Tibial nerve (tissue), 4 donors: ENCODE data around the gene COA4.

ENCODE experiments used
- CTCF ChIP-seq, 5 experiments: fragments of 200-600 bp in 3 of 5; fragments of 450-650 bp in 2 of 5; sonication (generic) in 3 of 5; IDR thresholded peaks; one replicate each; pipeline ENCODE4 v1.5.1; 2016 to 2019; ENCODE audit warnings: antibody characterized with exemption in 5 of 5, mild to moderate bottlenecking in 3 of 5, moderate library complexity in 2 of 5
- EP300 ChIP-seq, 2 donors: sonication (generic); formaldehyde crosslinking; IDR thresholded peaks; one replicate each; pipeline ENCODE4 v1.6.1; 2017; ENCODE audit warnings: antibody characterized with exemption in 2 of 2, mild to moderate bottlenecking in 1 of 2
- POLR2A ChIP-seq, 2 donors: fragments of 450-650 bp; IDR thresholded peaks; one replicate each; pipeline ENCODE4 v1.6.1; 2017; ENCODE audit warnings: antibody characterized with exemption in 2 of 2, mild to moderate bottlenecking in 2 of 2, moderate library complexity in 2 of 2

- TF ChIP-seq CTCF (IDR thresholded peaks at IDR 0.05) (no peak), EP300 (IDR thresholded peaks at IDR 0.05) (no peak), POLR2A (IDR thresholded peaks at IDR 0.05) (no peak)
These were observed 24.6 kb downstream of the COA4 start for GRCh38 chr11:73852049-73852448.
